Thyroid gland (tissue), 4 donors: ENCODE results near the gene PTCHD1. TPM values are rescaled to one million over a fixed set of nuclear protein-coding genes. Genes with fewer than 3 reads are reported as not detected.

Source experiments
- DNase-seq, 2 donors: peaks; one replicate each; pipeline ENCODE4 v3.0.0-alpha.2; 2019
- H3K27ac ChIP-seq, 3 donors: fragments of 200-600 bp; sonication (generic); 1 replicate in 2 of 3; 2 replicates in 1 of 3; pipeline ENCODE4 v1.5.1; 2016 to 2019; ENCODE audit warnings: mild to moderate bottlenecking in 1 of 3, moderate library complexity in 1 of 3
- H3K27me3 ChIP-seq: fragments of 200-600 bp; sonication (generic); one replicate; pipeline ENCODE4 v1.5.1; 2019
- H3K36me3 ChIP-seq, 2 donors: fragments of 200-600 bp; sonication (generic); one replicate each; pipeline ENCODE4 v1.5.1; 2016 to 2019
- H3K4me1 ChIP-seq, 2 donors: fragments of 200-600 bp; sonication (generic); one replicate each; pipeline ENCODE4 v1.5.1; 2017 to 2019
- H3K4me3 ChIP-seq, 3 donors: fragments of 200-600 bp; sonication (generic); replicated peaks in 1 of 3; 1 replicate in 2 of 3; 2 replicates in 1 of 3; pipeline ENCODE4 v1.5.1; 2016; ENCODE audit warnings: mild to moderate bottlenecking in 1 of 3
- H3K9me3 ChIP-seq: fragments of 200-600 bp; sonication (generic); one replicate; pipeline ENCODE4 v1.5.1; 2017
- POLR2A ChIP-seq, 2 donors: fragments of 450-650 bp; IDR thresholded peaks; one replicate each; pipeline ENCODE4 v1.6.1; 2017; ENCODE audit warnings: antibody characterized with exemption in 2 of 2, mild to moderate bottlenecking in 2 of 2, moderate library complexity in 1 of 2
- WGBS, 2 donors: methylation state at CpG; one replicate each; pipeline ENCODE4 v1.1.5; 2017; 5-methylcytosine and 5-hydroxymethylcytosine counted together
- intact Hi-C: fragments of 100-400 bp; cut with DNase I; formaldehyde crosslinking; loops from one replicate; pipeline ENCODE4 v1.15.1; 2023
- total RNA-seq, 4 donors: library from RNA; depleted of rRNA; stranded (reverse); fragments of >200 nt; gene quantifications; one replicate each; pipeline ENCODE4 v1.2.3, GENCODE V29; 2016
- TF ChIP-seq, protein P1 (sequence below), 6 experiments: fragments of 200-600 bp in 3 of 6; fragments of 450-650 bp in 3 of 6; sonication (generic) in 3 of 6; IDR thresholded peaks; one replicate each; pipeline ENCODE4 v1.5.1; 2016 to 2019; ENCODE audit warnings: antibody characterized with exemption in 6 of 6, mild to moderate bottlenecking in 2 of 6, inconsistent platforms in 1 of 6, moderate library complexity in 1 of 6

PTCHD1 gene
- total RNA-seq, 4 donors from 2014 or later = under 0.01 to 1.3 (median 0.59) TPM

DNA sequence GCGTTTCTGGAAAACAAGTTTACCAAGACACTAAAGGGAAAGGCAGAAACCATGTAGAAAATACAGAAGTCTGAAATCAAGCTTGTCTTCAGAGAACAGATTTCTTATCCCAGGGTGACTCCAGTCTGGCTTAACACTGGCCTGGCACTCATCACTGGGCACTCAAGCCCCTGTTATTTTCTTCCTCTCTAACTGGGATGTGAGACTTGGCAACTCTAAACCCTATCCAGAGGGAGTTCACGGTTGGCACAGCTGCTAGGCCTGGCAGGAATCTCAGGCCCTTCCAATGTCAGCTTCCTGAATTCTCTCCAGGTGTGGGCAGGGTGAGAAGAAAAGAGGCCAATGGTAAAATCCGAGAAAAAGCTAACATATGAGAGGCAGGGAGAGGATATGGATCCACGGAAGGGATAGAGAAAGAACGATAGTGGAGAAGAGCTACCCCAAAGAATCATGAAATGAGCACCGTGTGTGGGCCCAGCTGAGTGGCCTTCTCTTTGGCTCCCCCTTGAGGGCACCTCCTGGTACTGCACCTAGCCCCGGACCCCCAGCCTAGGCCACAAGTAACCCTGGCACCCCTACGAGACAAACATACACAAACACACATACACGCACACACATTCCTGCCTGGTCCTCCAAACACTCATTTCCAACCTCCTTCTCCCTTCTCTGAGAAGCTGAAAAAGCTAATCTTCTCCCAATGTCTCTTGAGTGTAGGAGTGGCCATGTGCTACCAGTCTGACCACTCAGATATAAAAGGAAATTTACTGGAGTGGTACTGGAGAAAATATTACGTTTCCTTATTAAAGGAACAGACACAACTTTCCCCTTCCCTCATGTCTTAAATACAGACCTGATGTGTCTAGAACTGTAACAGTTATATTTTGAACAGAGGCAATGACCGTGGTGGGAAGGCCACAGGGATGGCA, 16.6 kb upstream of the PTCHD1 start:
- H3K27me3 ChIP-seq = no peaks in the 10 kb centered on the region
- H3K27ac ChIP-seq = no peak overlapping the region
- 52% methylated on average over 11 of the region's 11 CpGs for WGBS, 2 donors
- H3K4me3 ChIP-seq = no peak overlapping the region
- H3K36me3 ChIP-seq = no peaks in the 10 kb centered on the region
- peak; percentile 12 to 37 for DNase-seq
- H3K4me1 ChIP-seq = no peaks in the 10 kb centered on the region
- TF ChIP-seq, protein P1, sequence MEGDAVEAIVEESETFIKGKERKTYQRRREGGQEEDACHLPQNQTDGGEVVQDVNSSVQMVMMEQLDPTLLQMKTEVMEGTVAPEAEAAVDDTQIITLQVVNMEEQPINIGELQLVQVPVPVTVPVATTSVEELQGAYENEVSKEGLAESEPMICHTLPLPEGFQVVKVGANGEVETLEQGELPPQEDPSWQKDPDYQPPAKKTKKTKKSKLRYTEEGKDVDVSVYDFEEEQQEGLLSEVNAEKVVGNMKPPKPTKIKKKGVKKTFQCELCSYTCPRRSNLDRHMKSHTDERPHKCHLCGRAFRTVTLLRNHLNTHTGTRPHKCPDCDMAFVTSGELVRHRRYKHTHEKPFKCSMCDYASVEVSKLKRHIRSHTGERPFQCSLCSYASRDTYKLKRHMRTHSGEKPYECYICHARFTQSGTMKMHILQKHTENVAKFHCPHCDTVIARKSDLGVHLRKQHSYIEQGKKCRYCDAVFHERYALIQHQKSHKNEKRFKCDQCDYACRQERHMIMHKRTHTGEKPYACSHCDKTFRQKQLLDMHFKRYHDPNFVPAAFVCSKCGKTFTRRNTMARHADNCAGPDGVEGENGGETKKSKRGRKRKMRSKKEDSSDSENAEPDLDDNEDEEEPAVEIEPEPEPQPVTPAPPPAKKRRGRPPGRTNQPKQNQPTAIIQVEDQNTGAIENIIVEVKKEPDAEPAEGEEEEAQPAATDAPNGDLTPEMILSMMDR (IDR thresholded peaks at IDR 0.05) = peak; percentile 37 to 70 (median 60)
- TF ChIP-seq POLR2A (IDR thresholded peaks at IDR 0.05) = no peak
- intact Hi-C loops = no loop called here
- no peaks in the 10 kb centered on the region for H3K9me3 ChIP-seq

GRCh38 chrX:23327104-23327503, 7.5 kb upstream of the PTCHD1 start:
- no peak for TF ChIP-seq POLR2A (IDR thresholded peaks at IDR 0.05)
- TF ChIP-seq, protein P1 (IDR thresholded peaks at IDR 0.05) = no peak
- intact Hi-C loops = no loop called here
- no peaks in the 10 kb centered on the region for H3K9me3 ChIP-seq

GRCh38 chrX:23331701-23332100, 2.9 kb upstream of the PTCHD1 start:
- intact Hi-C loops = no loop called here

More at GRCh38 chrX:23327104-23327503, 7.5 kb upstream of the PTCHD1 start:
- Histone ChIP-seq H3K36me3 (no peaks in the 10 kb centered on the region), H3K4me3 (no peak overlapping the region), H3K4me1 (no peaks in the 10 kb centered on the region), H3K27ac (no peak overlapping the region), H3K27me3 (no peaks in the 10 kb centered on the region)
- DNase-seq = no peak
- WGBS, 2 donors = 63 to 66% methylated on average over 2 of the region's 2 CpGs

GRCh38 chrX:23332101-23332887, 2.4 kb upstream of the PTCHD1 start:
- Histone ChIP-seq H3K4me3 (no peak overlapping the region), H3K27me3 (no peaks in the 10 kb centered on the region), H3K36me3 (no peaks in the 10 kb centered on the region), H3K27ac (no peak overlapping the region), H3K4me1 (no peaks in the 10 kb centered on the region), H3K9me3 (no peaks in the 10 kb centered on the region)
- TF ChIP-seq, protein P1 (IDR thresholded peaks at IDR 0.05) = no peak
- no peak for TF ChIP-seq POLR2A (IDR thresholded peaks at IDR 0.05)
- 2 to 4% methylated on average over 17 to 26 of the region's 42 CpGs for WGBS, 2 donors
- peak; percentile 4 to 27 for DNase-seq
- intact Hi-C loops = no loop called here

More at GRCh38 chrX:23331701-23332100, 2.9 kb upstream of the PTCHD1 start:
- TF ChIP-seq, protein P1 (IDR thresholded peaks at IDR 0.05) = no peak
- TF ChIP-seq POLR2A (IDR thresholded peaks at IDR 0.05) = no peak
- no peaks in the 10 kb centered on the region for H3K9me3 ChIP-seq
- H3K27me3 ChIP-seq = no peaks in the 10 kb centered on the region
- H3K4me3 ChIP-seq = no peak overlapping the region
- no peak overlapping the region for H3K27ac ChIP-seq
- WGBS, 2 donors = 6 to 21% methylated on average over 11 of the region's 11 CpGs
- no peaks in the 10 kb centered on the region for H3K36me3 ChIP-seq
- no peak for DNase-seq
- no peaks in the 10 kb centered on the region for H3K4me1 ChIP-seq
